HG03095 (cell line): ENCODE measurements around the gene KMT2D.

Experiments
- ATAC-seq: cut with Tn5 transposase; IDR thresholded peaks from one replicate; pipeline ENCODE4 v1.9.1; 2021; ENCODE audit warnings: moderate library complexity; ENCODE audit not compliant: unreplicated experiment

KMT2D gene, protein sequence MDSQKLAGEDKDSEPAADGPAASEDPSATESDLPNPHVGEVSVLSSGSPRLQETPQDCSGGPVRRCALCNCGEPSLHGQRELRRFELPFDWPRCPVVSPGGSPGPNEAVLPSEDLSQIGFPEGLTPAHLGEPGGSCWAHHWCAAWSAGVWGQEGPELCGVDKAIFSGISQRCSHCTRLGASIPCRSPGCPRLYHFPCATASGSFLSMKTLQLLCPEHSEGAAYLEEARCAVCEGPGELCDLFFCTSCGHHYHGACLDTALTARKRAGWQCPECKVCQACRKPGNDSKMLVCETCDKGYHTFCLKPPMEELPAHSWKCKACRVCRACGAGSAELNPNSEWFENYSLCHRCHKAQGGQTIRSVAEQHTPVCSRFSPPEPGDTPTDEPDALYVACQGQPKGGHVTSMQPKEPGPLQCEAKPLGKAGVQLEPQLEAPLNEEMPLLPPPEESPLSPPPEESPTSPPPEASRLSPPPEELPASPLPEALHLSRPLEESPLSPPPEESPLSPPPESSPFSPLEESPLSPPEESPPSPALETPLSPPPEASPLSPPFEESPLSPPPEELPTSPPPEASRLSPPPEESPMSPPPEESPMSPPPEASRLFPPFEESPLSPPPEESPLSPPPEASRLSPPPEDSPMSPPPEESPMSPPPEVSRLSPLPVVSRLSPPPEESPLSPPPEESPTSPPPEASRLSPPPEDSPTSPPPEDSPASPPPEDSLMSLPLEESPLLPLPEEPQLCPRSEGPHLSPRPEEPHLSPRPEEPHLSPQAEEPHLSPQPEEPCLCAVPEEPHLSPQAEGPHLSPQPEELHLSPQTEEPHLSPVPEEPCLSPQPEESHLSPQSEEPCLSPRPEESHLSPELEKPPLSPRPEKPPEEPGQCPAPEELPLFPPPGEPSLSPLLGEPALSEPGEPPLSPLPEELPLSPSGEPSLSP (N-terminal part only)

DNA sequence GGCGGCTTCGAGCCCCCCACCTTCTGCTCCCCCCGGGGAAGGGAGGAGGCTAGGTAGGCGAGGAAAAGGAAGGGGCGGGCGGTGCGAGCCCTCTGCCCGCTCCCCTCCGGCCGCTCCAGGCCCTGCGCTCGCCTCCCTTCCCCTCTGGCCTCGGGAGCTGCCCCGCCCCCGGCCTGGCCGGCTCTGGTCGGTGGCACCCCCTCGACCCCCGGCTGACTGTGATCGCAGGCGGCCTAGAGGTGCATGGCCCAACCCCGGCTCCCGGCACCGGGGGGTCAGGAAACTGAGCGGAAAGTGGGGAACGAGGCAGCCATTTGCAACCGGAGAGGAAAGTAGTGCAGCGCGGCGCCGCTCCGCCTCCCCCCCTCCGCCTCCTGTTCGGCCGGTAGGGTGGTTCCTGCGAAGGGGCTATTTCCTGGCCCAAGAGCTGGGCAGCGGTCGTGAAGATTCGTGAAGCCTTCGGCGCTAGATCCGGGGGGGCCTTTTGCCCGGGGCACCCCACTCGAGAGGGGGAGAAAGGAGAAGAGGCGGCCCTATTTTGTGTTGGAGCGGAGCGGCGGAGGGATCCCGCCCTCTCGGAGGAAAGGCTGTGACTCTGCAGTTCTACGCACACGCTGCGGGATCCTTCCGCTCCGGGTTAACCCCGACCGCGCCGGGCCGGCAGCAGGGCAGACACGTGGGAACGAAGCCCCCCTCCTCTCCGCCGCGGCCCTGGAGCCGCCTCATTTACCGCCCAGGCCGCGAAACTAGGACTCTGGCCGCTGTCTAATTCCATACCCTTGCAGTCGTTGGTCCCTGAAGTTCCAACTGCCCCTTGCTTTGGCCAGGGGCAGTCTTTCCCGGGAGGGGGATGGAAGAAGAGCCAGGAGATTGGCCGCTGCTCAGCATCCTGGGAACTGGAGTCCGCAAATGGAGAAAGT, at the start of gene KMT2D:
Gene KMT2D, minus strand, starts transcription at position 558 of the 920 bp plus-strand sequence. CDS start 5,470 bp downstream, outside the sequence.
- ATAC-seq = peak; percentile 40

DNA sequence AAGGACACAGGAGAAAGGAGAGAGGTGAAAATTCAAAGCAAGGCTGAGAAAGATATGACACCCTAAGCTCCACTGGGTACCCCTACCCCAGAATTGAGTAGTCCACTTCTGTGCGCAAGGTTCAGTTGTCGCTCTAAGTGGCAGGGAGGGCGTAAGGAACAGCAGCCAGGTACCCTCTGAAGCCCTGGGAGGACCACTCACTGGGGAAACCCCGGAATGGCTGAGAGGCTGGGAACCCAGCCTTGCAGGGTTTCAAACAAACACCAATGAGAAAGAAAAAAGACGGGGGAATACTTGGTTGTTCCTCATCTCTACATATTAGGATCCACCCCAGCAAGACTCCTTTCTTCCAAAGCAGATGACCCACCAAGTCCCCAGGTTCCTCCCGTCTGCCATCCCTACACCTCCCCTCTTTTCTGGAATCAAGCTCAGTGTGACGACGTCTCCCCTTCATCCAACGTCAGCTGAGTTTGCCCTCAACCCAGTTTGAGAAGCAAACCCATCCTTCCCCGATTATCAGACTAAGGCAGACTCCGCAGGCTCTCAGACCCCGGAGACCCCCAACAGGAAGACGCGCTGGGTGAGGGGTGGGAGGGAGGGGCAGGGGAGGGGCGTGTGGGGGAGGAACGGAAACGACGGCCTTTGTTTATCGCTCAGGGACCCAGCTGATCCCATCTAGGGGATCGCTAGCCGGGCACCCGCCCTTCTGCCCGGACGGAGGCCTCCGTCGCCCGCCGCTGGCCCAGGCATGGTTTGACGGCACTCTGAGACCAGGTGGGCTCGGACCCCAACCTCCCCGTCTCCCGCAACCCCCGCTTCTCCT, 49.3 kb upstream of the KMT2D start:
- no peak for ATAC-seq

DNA sequence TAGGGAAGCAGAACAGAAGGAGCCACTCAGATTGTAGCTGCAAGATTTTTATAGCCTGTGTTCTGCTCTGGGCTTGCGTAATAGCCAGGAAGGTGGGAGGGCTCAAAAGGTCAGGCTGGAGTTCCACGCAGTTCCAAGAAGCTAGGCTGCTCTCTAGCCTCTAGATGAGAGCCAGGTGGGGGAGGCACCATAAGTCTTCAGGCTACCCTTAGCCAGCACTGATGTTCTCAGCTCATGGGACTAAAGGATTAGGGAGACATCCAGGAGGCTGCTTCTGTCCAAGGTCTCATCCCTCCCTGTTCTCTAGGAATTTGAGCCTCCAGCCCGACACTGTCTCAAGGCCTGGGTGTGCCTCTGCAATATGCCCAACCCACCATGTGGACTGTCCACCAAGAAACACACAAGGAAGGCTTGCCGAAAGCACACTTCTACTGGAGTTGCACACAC, 48.4 kb upstream of the KMT2D start:
- ATAC-seq = no peak

DNA sequence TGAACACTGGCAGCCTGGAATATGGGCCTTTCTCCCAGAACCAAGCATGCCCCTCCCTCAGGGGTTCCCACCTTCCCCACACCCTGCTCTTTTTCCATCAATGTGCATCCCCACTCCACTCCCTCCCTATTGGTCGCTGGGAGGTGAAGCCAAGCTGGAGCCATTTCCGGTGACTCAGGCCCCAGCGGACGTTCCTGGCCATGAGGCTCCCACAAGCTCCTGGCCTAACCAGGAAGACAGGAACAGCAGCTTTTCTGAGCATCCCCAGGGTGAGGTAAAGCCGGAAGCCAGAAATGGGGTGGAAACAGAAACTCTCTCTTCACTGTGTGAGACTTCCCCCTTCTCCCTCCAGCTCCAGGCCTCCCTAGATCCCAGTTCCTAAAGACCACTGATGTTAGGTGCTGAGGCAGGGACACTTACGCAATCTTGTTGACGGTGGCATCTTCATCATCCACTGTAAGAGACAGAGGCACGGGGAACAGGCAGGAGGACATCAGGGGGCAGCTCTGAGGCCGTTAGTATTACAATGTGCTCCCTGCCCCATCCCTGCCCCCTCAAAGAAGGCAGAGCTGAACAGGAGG, 45.0 kb upstream of the KMT2D start:
- no peak for ATAC-seq

DNA sequence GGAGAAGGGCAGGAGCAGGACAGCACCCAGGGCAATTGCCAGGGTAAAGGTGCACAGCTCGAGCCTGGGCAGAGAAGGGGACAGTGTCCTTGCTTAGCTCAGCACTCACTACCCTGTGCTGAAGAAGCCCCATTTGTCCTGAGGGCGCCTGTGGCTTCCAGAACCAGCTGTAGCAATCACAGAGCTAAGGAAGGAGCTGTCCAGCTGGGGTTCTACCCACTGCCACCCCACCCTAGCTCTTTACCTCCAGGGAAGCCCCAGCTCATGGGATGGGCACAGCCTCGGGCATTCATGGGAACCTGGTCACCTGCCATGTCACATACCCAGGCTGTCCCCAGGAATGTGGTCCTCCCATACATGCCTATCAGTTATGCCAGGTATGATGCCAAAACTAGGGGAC, 44.2 kb upstream of the KMT2D start:
- ATAC-seq = no peak

DNA sequence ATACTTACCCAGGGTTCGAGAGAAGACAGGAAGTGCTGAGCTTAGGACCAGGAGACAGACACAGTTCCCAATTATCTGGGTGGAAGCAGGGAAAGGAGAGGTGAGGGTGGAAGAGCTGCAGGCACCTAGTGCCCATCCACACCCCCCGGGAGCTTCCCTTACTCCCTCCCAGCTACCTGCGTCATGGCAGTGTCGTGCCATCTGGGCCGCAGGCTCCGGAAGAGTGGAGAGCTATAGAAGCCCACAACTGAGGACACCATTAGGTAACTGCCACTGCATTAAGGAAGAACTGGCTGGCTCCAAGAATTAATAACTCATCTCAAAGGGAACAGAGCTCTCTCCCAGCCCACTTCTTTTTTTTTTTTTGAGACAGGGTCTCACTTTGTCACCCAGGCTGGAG, 39.8 kb upstream of the KMT2D start:
- ATAC-seq = no peak

DNA sequence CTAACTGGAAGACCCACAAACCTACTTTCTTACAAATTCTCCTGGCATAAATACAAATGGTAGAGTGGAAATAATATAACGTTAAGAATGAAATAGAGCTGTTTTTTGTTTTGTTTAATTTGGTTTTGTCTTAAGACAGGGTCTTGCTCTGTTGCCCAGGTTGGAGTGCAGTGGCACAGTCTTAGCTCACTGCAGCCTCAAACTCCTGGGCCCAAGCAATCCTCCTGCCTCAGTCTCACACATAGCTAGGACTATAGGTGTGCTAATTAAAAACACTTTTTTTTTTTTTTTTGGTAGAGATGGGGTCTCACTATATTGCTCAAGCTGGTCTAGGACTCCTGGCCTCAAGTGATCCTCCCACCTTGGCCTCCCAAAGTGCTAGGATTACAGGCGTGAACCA, 38.1 kb upstream of the KMT2D start:
- ATAC-seq = no peak

DNA sequence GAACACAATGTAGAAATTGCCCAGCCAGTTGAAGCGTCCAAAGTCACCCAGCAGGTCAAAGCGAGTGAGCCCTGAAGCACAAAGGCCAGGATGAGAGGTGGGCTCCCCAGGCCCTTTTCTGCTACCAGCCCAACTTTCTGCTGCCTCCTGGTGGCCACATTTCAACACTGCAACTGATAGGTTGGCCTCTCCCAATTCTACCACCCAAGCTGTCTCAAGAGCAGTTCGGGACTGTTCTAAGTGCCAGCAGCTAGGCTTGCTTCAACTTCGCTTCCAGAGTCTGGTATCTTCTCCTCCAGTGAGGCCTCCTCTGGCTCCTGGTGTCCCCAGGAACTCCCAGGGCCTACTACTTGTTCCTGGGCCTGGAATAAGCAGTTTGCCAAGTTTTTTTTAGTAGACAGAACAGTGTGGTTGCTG, 37.4 kb upstream of the KMT2D start:
- ATAC-seq = no peak

DNA sequence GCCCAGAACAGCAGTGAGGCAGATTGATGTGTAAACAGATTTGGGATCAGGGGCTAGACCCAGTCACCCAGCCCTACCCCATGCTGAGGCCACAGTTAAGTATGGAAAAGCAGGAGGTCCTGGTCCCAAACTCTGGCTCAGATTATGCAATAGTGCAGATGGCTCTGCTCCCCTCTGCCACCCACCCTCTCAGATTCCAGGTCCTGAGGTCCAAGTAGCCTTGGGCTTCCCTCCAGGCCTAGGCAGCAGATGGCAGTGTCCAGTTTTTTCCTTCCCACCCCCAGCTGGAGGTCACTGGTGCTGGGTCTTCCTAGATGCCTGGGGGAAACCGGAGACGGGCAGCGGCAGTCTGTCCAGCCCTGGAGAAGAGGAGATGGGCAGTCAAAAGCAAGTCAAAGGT, 36.8 kb upstream of the KMT2D start:
- no peak for ATAC-seq

DNA sequence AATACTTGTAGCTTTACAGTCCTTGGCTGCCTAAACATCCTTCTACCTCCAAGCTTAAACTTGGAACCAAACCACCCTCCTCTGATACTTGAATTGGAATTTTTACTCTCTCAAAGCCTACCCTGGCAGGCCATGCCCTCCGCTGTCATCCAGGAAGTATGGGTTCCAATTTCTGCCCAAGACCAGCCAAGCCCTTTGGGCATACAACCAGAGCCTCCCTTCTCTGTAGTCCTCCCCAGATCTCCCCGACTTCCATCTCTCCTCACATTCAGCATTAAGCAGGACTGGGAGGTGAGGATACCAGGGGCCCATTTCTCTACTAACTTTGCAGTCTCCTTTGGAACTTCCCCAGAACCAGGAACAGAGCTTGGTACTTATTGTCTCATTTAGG, 34.4 kb upstream of the KMT2D start:
- no peak for ATAC-seq

DNA sequence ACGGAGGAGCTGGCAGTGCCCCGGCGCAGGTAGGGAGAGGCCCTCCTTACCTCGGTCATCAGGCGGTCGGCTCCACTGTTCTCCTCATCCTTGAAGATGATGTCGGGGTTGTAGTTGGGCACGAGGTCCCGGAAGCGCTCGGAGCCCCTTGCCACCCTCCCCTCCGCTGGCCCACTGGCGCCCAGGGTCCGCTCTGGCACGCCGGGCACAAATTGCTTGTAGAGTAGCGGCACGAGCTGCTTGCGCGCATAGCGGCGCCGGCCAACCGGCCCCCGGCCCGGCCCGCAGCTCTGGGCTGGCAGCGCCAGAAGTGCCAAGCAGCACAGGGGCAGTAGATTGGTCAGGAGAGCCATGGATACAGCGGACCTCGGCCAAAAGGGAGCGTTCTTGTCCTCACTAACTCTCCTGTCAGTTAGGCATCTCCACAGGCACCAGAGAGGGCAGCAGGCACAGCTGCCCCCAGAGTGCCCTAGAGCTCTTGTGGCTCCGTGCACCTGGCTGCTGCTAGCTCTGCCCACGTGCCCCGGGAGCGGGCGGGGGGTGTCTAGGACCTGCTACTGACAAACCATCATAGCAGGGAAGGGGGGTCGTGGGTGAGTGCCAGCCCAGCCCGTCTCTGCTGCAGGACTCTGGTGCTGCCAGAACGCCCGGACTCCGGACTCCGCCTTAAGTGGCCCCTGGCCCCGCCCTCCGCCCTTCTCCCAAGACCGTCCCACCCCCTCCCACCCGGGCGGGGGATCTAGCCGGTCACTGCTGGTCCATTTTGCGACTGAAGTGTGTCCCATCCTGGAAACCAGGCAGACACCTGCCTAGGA, 33.8 kb upstream of the KMT2D start, which contains the start of gene DHH:
Gene DHH, minus strand, starts transcription at position 642 of the 815 bp plus-strand sequence. Its CDS starts 289 bp downstream, at position 353.
- no peak for ATAC-seq

DNA sequence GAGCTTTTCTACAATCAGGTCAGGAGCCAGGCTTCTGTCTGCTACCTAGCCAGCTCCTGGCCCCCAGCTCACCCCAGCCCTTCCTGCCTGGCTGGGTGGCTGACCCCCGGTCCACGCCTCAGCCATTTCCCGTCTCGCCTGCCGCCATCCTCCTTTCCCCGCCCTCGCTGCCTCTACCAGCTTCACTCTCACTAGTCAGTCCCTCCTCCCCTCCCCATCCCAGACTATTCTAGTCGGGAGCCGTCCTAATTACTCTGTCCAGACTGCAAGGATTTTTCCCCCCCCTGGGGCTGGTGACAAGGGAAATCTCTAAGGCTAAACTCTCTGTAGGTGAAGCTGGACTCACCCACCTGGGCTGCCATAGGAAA, 33.2 kb upstream of the KMT2D start:
- no peak for ATAC-seq

DNA sequence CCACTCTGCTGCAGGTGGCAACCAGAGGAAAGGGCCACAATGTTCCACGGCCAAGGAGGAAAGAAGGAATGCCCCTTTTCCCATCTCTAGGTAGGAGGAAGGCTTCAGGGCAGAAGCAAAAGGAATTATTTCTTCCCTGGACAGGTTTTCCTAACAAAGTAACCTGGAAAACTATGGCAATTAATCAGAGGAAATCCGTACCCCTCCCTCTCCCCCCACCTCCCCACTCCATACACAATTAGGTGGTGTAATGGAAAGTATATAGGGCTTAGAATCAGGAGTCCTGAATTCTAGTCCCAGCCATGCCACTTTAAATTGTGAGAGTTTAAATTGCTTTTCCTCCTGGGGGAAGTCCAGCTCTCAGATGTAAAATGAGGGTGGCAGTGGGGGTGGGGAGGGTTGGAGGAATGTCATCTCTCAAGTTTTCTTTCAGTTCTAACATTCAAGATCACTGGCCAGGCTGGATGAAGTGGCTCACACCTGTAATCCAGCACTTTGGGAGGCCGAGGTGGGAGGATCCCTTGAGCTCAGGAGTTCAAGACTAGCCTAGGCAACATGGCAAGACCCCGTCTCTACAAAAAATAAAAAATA, 32.3 kb upstream of the KMT2D start:
- no peak for ATAC-seq

DNA sequence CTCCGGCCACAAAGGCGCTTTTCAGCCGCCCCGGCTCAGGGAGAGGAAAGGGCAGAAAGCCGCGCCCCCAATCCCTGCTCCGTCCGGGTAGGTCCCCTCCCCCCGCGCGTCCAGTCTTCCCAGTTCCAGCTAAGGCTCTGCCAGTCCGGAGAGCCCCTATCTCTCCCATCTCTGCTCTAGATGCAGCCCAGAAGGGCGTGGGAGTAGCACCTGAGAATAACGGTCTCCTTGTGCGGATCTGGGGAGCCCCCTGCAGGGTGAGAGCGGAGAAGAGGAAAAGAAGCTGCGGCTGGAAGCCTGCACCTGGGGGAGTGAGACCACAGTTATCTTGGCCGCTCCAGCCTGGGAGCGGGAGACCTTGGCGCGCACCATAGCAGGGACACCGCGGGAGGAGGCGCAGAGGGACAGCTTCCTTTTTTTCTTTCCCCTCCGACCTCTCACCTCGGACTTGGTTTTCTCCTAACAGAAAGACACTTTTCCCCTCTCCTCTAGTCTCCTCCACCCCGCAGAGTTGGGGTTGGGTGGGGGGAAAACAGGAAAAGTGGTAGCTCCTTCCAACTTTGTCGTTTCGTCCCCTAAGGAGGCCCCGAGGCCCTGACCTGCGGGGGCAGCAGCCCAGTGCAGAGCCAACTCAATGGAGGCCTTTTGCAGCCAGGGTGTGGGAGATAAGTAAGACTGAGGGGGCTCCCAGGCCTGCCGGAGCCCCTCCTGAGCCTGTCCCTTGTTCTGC, 31.7 kb upstream of the KMT2D start:
- ATAC-seq = peak; percentile 58

DNA sequence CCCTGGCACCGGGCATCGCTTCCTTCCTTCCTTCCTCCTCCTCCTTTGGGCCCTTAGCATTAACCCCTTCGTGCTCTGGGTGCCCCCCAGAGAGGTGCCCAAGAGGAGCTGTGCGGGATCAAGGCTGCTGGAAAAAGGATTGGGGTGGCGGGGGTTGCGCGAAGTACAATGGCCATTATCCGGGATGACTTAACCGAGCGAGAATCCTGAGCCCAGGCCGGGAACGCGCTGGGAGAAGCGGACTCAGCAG, 31.2 kb upstream of the KMT2D start:
- ATAC-seq = no peak

DNA sequence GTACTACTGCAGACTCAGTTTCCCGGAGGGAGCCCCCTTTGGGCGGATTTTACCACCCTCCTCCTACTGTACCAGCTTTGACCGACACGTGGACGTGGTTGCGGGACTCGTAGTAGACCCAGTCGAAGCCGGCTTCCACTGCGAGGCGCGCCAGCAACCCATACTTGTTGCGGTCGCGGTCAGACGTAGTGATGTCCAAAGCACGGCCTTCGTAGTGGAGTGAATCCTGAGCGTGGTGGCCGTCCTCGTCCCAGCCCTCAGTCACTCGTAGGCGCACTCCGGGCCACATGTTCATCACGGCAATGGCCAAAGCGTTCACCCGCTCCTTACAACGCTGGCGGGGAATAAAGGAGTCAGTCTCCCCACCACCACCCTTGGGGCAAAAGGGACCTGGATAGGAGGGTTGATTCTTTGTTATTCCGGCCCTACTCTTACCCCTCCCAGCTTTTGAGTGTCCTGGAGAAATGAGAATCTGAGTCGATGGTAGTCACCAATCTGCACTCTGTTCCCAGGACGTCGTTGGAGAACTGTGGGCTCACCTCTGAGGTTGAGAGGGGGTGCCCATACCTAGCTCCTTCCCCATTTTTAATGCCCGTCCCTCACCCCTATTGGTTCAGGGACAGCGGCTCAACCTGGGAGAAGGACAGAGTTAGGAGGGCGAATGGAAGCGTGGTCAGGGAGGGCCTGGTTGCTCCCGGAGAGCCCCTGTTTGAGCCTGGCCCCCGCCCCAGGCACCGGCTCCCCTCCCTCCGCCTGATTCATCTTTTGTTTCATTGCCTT, 30.7 kb upstream of the KMT2D start:
- ATAC-seq = no peak
